ENCODE measurements around the gene ITIH2.
"Not testable (repeated sequence)": the region's sequence is repeated elsewhere in the genome, so short reads cannot be mapped to it uniquely, and the experiment has no call there.

ITIH2 gene

GRCh38 chr10:7748637-7749036 lies 45.5 kb downstream of the ITIH2 start:
- not testable (repeated sequence) for DNase-seq

- no peak for DNase-seq
Measured at GRCh38 chr10:7750222-7750621, 47.1 kb downstream of the ITIH2 start.

GRCh38 chr10:7752251-7752650 lies 49.1 kb downstream of the ITIH2 start:
- DNase-seq, result no peak

- no peak for DNase-seq
Measured at GRCh38 chr10:7755103-7755502, 52.0 kb downstream of the ITIH2 start.

DNA sequence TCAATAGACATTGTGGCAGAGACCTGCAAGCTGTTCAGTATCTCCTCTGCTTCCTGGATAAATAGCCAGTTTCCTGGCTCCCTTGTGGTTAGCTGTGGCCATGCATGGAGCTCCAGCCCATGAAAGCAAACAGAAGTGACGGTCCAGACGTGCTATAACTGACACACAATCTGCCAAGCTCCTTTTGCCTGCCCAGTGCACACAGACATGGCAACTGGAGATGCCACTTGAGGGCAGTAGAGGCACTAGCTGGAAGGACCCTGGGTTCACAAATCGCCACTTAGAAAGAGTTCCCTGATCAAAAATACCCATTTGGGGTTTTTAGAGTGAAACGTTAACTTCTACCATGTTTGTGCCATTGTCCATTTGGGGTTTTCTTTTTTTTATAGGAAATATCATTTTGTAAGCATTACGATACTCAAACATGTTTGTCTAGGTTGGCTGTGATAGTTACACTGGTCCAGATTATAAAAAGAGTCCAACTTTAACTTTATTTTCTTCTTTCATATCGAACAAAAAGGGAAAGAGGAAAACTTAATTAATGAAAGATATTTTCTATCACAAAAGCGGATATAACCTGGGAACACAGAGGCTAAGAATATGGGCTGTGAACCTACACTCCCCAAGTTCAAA lies 53.4 kb downstream of the ITIH2 start:
- DNase-seq, result no peak

DNA sequence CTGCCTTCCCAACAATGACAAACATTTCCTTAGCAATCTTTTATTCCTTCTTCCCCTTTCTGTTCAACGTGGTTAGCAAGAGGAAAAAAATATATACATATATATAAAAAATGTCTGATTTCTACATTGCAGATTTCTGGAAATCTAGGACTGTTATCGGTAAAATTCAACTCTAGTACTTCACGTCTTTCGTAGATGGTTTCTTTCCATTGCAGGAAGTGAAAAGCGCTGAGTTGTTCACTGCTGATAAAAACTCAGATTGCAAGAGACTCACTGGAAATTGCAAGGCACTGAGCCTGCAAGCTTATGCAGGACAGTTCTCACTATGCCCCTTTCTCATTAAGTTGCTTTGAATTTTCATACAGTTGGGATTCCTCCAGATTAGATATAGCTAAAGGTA lies 60.8 kb downstream of the ITIH2 start:
- DNase-seq, result no peak

DNA sequence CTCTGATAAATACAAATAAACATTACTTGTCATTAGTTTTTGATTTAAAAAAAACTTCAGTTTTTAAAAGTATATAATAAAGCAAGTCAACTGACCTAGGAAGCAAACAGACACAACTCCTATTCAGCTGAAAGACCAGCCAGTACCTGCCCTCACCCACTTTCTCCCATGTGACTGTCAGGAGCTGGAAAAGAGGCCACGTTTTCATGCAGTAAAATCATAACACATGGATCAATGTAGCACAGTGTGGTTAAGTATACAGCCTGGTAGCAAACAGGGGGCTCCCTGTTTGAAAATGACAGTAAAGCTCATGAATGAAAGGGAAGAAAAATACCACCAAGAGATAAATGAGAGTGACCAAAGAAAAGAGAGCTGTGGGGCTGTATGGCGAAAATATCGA lies 63.1 kb downstream of the ITIH2 start:
- no peak for DNase-seq

DNA sequence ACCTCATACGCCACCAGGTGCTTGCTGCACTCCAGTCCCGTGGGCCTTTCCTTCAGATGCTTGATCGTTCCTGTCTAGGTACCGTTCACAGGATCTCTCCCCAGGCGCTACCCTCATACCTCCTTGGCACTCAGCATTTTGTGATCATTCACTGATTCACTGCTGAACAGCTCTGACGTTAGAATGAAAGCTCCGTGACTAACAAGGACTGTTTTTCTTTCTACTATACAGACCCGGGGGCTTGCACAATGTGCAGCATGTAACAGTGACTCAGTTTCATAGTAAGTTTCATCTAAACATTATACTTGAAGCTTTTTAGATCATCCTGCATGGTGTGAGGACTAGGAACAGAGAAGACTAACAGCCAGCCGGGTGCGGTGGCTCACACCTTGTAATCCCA lies 64.1 kb downstream of the ITIH2 start:
- no peak for DNase-seq

DNA sequence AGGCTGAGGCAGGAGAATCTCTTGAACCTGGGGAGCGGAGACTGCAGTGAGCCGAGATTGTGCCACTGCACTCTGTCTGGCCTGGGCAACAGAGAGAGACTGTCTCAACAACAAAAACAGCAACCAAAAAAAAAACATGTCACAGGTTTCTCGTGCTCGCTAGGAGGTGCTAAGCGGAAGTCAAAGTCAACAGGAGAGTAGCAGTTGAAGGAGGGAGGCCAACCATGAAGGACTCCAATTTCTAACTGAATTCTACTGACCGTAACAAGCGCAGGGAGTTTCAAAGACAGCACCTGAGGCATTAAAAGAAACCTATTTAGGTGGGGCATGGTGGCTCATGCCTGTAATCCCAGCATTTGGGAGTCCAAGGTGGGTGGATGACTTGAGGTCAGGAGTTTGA lies 65.3 kb downstream of the ITIH2 start:
- DNase-seq, result no peak

DNA sequence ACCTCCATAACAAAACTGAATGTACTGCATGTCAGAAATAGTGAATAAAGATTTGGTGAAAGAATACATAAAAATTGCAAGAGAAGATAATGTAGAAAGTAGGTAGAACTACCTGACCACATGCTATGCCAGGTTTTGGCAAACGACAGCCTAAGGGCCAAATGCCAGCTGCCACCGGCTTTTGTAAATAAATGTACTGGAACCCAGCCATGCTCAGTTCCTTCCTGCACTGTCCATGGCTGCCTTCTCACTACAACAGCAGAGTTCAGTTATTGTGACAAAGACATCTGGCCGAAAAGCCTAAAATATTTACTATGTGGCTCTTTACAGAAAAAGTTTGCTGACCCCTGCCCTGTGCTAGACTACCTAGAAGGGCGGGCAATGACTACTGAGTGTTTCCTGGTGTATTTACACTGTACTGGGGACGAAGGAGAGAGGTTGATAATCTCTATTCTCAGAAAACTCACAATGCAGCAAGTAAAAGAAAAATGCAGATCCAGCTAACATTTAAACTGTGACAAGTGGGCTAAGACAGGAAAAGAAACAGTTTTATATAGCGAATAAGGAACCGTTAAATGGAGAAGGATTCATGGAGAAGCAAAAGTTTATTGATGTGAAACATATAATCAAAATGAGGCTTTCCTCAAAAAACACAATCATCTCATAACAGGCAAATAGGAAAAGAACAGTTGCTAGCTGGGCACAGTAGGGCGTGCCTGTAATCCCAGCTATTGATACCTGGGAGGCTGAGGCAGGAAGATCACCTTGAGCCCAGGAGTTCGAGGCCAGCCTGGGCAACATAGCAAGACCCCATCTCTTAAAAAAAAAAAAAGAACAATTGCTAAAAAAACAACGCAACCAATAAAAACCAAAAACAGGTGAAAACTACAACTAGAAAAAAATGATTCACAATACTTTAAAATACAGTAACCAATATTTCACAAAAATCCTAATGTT lies 71.0 kb downstream of the ITIH2 start:
- DNase-seq, result no peak

DNA sequence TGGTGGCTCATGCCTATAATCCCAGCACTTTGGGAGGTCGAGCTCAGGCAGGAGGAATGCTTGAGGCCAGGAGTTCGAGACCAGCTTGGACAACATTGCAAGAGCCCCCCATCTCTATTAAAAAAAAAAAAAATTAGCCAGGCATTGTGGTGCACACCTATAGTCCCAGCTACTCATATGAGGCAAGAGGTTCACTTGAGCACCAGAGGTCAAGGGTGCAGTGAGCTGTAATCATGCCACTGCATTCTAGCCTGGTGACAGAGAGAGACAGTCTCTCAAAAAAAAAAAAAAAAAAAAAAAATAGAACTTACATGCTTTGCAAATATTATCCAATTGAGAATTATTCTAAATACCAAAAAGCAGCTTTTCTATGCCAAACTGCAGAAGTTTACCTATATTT lies 73.7 kb downstream of the ITIH2 start:
- no peak for DNase-seq

DNA sequence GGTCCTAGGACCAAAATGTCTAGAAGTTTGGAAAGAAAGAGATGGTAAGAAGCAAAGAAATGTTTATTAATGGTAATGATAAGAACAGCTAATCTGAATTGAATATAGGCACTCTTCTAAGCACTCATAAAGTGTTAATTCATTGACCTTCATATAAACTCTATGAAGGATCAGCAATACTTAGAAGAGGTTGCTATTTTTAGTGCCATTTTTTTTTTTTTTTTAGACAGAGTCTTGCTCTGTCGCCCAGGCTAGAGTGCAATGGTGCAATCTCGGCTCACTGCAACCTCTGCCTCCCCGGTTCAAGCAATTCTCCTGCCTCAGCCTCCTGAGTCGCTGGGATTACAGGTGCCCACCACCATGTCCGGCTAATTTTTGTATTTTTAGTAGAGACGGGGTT lies 79.1 kb downstream of the ITIH2 start:
- DNase-seq, result not testable (repeated sequence)

DNA sequence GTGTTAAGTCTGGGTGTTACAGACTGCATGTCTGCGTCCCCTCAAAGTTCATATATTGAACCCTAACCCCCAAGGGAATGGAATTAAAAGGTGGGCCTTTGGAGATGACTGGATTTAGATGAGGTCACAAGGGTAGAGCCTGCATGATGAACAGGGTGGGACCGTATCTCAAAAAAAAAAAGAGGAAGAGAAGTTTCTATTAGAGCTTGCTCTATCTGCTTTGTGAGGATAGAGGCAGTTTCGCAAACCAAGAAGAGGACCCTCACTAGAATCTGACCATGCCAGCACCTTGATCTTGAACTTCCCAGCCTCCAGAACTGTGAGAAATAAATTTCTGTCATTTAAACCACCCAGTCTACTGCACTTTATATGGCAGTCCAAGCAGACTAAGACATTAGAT lies 83.3 kb downstream of the ITIH2 start:
- DNase-seq, result no peak

GRCh38 chr10:7787150-7787856 lies 84.2 kb downstream of the ITIH2 start:
- DNase-seq, result no peak

DNA sequence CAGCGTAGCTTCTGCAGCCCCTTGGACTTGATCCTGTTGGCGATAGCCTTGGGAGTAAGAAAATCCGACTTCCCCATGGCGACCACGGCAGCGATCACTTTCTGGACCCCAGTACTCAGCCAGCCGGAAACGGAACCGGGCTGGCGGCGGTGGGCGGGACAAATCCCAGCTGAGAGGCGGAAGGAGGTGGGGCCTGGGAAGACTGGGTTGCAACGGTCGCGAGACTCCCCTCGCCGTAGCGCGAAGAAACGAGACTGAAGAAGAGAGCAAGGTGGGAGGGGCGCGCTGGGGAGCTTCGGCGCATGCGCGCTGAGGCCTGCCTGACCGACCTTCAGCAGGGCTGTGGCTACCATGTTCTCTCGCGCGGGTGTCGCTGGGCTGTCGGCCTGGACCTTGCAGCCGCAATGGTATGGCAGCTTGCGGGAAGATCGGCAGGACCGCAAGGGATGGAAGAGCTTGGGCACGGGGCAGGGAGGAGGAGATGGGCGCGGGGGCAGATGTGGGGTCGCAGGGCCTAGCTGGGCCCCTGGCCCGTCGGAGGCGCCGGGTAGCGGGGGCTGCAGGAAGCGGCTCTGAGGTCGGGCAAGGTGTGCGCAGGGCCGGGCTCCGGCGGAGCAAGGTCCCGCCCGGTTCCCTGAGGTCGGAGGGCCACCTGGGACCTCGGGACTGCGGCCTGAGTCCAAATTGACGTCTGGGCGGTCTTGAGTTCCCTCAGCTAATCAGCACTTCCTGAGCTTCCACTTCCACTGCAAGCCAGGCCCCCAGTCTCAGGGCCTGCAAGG lies 84.9 kb downstream of the ITIH2 start, which contains the start of the genes ATP5F1C and KIN:
Gene ATP5F1C (plus strand): TSS at position 321 of the 782 bp plus-strand sequence. CDS start 31 bp downstream, at position 352.
Gene KIN (minus strand): TSS at position 137 of the 782 bp plus-strand sequence. CDS start 60 bp downstream, at position 77.
- peak; percentile 93 for DNase-seq

DNA sequence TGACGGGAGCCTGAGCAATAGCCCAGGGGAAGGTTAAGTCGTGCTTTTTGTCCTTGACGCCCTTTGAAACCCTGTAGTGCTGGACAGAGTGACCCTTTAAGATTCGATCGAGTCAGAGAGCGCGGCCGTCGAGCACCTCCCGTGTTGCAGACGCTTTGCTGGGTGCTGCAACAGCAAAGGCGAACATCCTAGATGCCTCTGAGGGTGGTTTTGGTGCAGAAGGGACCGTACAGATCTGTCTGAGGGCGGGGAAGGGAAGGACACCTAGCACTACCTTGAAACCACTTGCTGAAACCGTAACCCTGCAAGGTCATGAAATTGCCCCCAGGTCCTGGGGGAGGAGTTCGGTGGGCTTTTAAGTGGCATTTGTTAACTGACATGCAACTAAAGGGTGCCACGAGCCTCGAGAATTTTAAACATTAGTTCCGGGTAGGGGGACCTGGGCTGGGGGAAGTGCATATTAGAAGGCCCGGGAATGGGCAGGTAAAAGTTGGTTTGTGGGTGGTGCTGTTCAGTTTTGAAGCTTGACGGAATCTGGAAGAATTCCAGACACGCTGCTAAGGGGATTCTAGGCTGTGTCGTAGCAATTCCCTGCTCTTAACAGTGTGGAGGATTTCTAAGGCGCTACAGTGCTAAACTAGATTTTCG lies 85.6 kb downstream of the ITIH2 start:
- no peak for DNase-seq

DNA sequence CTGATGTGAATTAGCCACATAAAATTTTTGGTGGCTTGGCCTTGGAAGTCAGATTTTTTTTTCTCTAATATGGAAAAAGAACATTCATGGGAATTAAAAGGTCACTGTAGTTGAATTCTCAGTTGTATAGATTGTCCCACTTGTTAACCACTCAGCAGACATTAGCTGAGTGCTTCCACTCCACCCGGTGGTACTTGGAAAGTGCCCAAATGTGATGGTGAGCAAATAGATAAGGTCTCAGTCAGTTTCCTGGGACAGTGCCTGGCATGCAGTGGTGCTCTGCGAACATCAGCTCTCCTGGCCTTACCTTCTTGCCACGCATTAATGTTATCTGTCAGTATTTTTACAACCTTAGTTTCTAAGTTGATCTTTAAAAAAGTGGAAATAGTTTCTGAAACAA lies 86.3 kb downstream of the ITIH2 start:
- no peak for DNase-seq

DNA sequence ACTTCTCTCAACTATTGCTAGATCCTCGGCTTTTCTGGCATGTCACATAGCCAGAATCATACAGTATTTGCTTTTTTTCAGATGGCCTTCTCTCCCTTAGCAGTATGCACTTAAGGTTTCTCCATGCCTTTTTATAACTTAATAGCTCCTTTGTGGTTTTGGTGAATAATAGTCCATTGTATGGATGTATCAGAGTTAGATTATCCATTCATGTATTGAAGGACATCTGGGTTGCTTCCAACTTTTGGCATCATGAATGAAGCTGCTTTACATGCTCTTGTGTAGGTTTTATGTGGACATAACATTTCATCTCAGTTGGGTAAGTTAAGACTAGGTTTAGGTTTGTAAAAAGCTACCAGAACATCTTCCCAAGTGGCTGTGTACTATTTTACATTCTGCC lies 89.4 kb downstream of the ITIH2 start:
- no peak for DNase-seq

- DNase-seq, result no peak
Measured at GRCh38 chr10:7794251-7795026, 91.3 kb downstream of the ITIH2 start.

- no peak for DNase-seq
Measured at GRCh38 chr10:7795605-7796004, 92.5 kb downstream of the ITIH2 start.

DNA sequence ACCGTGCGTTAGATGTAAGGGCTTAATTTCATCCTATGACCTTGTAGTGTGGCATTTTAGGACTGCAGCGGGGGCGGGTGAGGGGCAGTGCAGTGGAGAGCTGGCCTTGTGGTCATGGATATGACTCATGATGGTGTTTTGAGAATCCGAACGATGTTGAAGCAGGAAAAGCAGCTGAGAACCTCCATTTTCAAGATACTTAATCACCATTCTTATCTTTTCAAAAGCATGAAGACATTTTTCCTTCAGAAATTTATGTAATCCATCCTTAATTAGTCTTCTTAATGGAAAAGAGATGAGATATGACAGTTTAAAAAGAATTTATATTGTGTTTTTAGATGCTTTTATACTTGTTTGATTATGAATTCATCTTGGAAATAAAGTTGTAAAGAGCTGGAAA lies 94.5 kb downstream of the ITIH2 start:
- DNase-seq, result no peak

Data from KG1 (cell line).